ENCODE data around the gene RHOG.

DNA sequence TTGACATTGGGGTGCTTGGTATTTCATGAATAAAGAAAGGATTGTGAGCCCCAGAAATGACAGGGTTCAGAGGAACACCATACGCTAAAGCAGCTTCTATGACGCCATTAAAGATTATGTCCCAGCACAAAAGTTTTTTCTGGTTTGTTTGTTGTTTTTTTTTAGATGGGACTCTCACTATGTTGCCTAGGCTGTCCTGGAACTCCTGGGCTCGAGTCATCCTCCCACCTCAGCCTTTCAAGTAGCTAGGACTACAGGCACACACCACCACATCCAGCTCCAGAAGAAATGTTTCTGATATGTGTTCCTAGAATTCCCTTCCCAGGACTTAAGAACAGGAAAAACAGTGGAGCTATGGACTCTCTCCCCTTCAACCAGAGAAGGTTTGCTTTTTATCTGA, 2.6 kb upstream of the RHOG start:
- TF ChIP-seq, protein P1, sequence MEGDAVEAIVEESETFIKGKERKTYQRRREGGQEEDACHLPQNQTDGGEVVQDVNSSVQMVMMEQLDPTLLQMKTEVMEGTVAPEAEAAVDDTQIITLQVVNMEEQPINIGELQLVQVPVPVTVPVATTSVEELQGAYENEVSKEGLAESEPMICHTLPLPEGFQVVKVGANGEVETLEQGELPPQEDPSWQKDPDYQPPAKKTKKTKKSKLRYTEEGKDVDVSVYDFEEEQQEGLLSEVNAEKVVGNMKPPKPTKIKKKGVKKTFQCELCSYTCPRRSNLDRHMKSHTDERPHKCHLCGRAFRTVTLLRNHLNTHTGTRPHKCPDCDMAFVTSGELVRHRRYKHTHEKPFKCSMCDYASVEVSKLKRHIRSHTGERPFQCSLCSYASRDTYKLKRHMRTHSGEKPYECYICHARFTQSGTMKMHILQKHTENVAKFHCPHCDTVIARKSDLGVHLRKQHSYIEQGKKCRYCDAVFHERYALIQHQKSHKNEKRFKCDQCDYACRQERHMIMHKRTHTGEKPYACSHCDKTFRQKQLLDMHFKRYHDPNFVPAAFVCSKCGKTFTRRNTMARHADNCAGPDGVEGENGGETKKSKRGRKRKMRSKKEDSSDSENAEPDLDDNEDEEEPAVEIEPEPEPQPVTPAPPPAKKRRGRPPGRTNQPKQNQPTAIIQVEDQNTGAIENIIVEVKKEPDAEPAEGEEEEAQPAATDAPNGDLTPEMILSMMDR (IDR thresholded peaks at IDR 0.05), result no peak
- no peak for TF ChIP-seq POLR2A (IDR thresholded peaks at IDR 0.05)

Measured in heart left ventricle (tissue), 13 donors.